LNCaP clone FGC (cell line): ENCODE measurements around the gene LRRK2.
"Not testable (repeated sequence)": the region's sequence is repeated elsewhere in the genome, so short reads cannot be mapped to it uniquely, and the experiment has no call there.

Experiments
- DNase-seq: peaks from one replicate; pipeline ENCODE4 v3.0.0-alpha.2; 2011; ENCODE audit warnings: low read depth
- H3K4me3 ChIP-seq: 2 replicates; pipeline ENCODE4 v1.5.1; 2011; ENCODE audit warnings: mild to moderate bottlenecking, low read depth, low read length, control low read depth
- TF ChIP-seq, protein P1 (sequence below): IDR thresholded peaks from 2 replicates; pipeline ENCODE4 v1.5.1; 2012; ENCODE audit warnings: mild to moderate bottlenecking; ENCODE audit not compliant: control insufficient read depth, insufficient read depth; ENCODE audit errors: extremely low read depth

The LRRK2 gene

DNA sequence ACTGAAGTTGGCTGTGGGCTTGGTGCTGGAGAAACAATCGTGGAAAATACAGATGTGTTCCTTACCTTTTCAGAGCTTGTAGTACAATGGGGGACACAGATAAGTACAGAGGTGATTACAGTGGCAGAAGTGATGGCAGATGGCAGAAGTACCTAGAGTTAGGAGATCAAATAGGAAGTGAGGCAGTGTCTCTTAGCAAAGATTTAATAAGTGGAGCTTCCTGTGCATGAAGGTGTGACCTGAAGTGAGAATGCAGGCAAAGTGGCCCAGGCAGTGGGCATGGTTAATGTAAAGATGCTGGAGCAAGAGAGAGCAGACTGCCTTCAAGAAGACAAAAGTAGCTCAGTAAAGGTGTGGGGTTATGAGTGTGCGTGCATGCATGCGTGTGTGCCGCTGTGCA lies 16.0 kb downstream of the LRRK2 start:
- no peak for DNase-seq
- TF ChIP-seq, protein P1, sequence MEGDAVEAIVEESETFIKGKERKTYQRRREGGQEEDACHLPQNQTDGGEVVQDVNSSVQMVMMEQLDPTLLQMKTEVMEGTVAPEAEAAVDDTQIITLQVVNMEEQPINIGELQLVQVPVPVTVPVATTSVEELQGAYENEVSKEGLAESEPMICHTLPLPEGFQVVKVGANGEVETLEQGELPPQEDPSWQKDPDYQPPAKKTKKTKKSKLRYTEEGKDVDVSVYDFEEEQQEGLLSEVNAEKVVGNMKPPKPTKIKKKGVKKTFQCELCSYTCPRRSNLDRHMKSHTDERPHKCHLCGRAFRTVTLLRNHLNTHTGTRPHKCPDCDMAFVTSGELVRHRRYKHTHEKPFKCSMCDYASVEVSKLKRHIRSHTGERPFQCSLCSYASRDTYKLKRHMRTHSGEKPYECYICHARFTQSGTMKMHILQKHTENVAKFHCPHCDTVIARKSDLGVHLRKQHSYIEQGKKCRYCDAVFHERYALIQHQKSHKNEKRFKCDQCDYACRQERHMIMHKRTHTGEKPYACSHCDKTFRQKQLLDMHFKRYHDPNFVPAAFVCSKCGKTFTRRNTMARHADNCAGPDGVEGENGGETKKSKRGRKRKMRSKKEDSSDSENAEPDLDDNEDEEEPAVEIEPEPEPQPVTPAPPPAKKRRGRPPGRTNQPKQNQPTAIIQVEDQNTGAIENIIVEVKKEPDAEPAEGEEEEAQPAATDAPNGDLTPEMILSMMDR = no peak
- no peak overlapping the region for H3K4me3 ChIP-seq

DNA sequence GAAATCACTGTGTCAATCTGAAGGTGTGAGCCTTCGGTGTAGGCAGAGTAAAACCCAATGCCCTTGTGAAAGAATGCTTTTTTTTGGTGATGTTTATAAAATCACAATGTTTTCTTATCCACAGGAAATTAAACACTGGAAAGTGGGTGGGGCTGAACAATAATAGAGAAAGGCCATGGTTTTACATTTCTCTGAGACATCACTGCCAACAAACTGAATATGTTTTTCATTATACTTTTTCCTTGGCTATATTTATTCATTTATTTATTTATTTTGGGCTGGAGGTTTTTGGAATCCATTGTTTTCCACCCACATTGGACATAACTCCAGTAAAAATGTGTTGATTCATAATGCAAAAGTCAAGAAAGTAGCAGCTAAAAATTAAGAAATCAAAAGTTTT lies 16.9 kb downstream of the LRRK2 start:
- TF ChIP-seq, protein P1 = no peak
- DNase-seq = no peak
- no peak overlapping the region for H3K4me3 ChIP-seq

DNA sequence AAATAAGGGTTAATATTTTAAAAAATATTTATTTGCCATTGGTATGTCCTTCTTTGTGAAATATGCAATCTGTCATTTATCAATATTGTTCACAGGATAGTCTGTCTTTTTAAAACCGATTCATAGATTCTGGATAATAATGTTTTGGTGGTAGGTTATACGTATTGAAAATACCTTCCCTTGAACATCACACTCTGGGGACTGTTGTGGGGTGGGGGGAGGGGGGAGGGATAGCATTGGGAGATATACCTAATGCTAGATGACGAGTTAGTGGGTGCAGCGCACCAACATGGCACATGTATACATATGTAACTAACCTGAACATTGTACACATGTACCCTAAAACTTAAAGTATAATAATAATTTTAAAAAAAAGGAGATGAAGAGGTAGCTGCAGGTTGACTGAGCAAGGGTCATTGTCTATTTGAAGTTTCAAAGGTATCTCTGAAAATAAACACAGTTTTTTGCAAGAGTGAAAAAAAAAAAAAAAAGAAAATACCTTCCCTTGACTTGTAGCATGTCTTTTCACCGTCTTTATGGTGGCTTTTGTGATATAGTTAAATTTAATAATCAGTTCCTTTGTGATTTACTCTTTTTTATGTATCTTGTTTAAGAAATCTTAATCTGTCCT lies 19.8 kb downstream of the LRRK2 start:
- H3K4me3 ChIP-seq, DNase-seq: not testable (repeated sequence)

DNA sequence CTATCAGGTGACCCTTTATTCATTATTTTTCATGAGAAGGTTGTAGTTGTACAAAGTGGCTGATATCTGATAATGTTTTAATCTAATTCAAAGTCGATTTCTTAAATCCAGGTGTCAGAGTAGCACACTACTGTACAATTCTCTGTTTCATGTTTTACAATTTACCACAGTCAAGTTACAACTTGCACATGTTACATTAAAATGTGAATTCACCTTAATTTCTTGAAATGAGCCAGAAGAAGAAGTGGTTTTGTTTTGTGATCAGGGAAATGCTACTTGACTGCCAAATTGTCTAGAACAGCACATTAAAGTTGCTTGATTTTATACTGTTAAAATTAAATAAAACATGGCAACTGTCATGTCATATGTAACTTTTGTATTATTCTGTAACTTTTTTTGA lies 23.2 kb downstream of the LRRK2 start:
- TF ChIP-seq, protein P1 = no peak
- H3K4me3 ChIP-seq = no peak overlapping the region
- no peak for DNase-seq

DNA sequence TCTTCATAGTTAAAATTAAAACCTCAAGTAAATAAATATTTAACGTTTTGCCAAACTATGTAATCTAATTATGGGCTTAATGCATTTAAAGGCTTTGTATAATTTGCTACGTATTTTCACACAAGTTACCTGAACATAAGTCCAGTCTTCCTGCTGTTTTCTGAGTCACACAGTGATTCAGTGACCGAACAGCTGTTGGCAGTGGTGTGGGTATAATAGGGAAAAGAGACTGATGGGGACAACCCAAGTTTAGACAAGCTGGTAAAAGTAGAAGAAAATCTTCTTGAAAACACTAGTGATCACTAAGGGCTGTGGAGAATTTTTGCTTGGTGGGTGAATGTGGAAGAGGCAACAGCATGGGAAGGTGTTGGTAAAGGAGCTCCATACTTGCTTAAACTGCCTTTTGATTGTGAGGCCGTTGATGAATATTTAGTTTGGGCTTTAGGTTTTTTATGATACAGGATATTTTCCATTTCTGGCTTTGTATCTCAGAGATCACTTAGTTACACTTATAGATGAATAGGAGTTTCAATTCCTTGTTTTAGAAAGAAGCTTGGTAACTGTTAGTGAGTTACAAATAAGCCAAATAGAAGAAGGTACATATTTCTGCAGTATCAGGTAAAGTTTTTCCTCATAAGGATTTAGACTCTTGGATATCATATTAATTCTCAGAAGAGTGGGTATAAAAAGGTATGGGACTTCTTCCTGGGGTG lies 23.9 kb downstream of the LRRK2 start:
- DNase-seq = no peak
- H3K4me3 ChIP-seq = no peak overlapping the region
- TF ChIP-seq, protein P1 = no peak

DNA sequence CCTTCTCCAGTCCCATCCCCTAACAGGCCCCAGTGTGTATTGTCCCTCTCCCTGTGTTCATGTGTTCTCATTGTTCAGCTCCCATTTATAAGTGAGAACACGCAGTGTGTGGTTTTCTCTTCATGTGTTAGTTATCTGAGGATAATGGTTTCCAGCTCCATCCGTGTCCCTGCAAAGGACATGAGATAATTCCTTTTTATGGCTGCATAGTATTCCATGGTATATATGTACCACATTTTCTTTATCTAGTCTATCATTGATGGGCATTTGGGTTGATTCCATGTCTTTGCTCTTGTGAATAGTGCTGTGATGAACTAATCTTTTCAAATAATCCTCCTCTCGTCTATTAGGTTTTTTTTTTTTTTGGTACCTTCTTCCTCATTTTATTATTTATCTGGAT lies 25.9 kb downstream of the LRRK2 start:
- not testable (repeated sequence) for DNase-seq, H3K4me3 ChIP-seq

DNA sequence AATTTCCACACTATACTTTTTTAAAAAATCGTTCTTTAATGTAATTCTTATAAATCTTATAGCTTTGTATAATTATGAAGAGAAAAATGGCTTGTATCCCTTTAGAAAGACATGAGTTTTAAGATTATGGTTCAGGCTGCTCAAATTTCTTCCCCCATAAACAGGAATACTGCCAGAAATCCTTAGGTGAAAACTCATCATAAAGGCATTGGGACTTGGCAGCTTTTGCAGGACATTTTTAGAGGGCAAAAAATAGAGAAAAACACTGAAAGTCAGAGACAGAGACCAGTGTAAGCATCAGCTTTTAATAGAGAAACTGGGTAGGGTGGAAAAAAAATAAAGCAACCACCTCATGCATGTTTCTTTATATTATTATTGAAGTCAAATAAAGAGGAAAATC lies 29.1 kb downstream of the LRRK2 start:
- DNase-seq = no peak
- no peak overlapping the region for H3K4me3 ChIP-seq
- TF ChIP-seq, protein P1 = no peak

DNA sequence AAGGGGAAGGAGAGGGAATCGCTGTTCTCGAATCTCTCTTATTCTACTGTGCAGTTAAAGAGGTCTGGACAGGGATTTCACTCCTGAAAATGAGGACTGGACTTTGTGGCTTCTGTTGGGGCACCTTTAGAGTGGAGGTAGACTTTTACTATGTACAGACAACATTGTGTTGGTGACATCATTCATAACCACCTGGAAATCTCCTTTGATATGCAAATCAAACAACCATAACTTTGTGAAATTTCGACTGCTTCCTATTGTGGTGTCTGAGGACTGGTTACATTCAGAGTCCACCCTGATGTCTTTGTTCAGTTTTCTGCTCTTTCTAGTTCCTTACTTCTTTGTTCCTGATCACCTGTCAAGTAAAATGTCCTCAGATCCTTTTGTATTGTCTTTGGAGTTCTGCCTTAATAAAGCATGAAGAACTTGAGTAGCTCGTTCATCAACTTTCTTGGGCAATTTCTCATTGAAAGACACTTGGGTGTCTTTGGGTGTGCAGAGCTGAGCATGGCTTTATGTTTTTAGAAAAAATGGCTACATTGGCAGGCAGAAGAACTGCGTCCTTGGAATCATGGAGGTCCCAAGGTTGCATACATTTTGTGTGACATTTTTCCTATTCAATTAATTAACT lies 29.8 kb downstream of the LRRK2 start:
- TF ChIP-seq, protein P1 = no peak
- no peak for DNase-seq
- no peak overlapping the region for H3K4me3 ChIP-seq
